NCI-H1694 treated with DMSO at 0.1 percent for 48 hours (cell line): ENCODE measurements around the gene MAFF.

Experiments used
- DNase-seq: peaks from one replicate; lab custom pipeline; 2025; lab: John Stamatoyannopoulos, UW

Gene MAFF

DNA sequence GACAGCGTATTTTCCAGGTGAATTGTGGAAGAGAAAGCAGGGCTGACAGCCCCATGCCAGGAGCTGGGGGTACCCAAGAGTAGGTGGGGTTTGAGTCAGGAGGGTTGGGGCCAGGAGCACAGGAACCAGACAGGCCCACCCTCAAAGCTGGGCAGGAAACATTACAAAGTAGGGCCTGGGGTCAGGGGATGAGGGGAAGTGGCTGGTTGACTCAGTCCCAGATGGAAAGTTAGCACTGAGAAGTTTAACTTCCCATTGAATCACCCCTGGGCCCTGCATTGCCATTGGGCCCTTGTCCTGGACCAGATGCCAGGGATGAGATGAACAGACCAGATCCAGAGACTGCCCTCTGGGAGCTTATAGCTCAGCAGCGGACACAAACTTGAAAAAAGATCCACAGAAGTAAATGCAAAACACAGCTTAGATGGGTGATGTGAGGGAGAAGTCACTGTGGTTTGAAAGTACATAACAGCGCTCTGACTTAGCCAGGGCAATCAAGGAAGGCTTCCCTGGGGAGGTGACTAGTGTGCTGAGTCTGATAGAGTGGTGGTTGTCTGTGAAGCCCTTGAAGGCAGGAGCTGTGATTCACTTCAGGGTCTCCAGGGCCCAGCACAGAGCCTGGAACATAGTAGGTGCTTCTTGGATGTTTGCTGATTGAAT is 2.2 kb downstream of the MAFF start:
- no peak for DNase-seq

DNA sequence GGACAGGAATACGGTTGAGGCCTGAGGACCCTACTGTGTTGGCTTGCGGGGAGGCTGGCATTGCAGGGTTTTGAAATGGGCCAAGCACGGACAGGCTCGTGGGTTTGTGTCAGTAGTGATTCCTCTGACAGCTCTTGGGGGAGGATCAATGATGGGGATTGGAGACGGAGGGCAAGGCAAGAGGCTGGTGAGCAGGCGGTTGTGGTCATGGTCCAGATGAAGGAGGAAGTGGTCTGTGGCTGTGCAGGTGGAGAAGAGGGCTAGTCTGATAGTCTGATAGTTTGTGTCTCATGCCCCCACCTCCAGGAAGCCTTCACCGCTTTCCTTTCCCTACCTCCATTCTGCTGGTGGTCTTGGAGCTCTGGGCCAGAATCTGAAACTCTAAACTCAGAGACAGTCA is 3.0 kb downstream of the MAFF start:
- DNase-seq, result no peak

DNA sequence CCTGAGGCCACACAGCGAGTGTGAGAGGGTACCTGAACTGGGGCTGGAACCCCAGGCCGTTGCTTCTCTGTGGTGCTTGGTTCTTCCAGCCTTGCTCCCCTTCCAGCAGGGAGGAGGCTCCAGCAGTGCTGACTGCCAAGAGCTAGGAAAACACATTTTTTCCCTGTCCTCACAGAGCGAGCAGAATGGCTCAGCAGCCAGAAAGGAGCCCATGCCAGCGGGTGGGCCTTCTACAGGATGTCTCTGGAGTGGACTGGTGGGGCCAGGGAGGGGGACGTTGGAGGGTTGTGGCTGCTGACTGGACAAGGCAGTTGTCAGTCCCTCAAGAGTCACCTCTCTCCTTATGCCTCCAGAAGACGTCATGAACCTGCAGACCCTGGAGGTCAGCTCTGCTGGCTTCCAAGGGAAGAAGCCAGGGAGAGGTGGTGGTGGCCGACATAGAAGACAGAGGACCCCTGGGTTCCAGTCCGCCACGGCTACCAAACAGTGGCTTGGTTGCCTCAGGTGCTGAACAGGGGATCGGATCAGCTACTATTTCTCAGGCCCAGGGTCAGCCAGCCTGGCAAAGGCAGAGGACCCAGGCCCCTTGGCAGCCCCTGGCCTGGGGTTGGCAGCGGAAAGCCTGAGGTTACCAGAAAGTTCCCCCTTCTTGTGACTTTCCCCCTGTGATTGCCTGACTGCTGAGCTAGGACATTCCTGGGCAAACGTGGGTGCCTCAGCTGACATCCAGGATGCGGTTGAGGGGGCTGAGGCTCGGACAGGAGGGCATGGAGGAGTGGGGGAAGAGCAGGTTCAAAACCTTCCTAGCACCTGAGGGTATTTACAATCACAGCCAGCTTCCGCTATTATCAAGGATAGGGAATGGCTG is 3.7 kb downstream of the MAFF start:
- no peak for DNase-seq

DNA sequence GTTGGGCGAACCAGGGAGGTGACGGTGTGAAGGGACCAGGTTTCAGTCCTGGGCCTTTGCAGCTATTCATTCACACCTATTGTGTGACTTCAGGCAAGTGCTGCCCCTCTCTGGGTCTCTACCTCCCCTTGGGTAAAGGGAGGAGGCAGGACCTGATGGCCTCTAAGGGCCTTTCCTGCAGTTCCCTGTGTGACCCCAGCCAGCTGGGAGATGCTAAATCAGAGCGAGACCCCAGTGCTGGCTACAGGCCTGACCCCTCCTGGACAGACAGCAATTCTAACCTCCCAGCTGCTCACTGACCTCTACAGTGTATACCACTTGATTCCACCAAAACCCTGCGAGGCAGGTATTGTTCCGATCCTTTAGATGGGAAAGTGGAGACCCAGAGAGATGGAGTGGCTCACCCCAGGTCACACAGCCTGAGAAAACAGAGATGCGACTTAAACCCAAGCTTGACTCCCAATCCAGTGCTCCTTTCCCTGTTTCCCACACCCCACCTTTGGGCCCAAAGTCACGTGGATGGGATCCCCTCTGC is 6.2 kb downstream of the MAFF start:
- no peak for DNase-seq

DNA sequence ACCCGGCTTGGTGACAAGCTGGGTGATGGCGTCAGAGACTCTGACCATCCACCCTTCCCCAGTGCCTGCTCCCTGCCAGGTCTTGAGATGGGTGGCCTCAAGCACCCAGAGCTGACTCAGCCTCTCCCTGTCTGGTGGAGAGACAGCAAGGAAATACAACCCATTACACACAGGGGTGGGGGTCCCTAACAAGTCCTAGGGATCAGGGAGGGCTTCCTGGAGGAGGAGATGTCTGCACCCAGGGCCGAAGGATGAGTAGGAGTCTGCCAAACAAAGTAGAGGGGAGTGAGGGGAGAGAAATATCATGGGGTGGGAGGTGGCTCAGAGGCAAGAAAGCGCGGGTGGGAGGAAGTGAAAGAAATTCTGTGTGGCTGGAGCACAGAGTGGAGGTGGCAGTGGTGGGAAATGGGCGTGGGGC is 6.8 kb downstream of the MAFF start:
- no peak for DNase-seq

DNA sequence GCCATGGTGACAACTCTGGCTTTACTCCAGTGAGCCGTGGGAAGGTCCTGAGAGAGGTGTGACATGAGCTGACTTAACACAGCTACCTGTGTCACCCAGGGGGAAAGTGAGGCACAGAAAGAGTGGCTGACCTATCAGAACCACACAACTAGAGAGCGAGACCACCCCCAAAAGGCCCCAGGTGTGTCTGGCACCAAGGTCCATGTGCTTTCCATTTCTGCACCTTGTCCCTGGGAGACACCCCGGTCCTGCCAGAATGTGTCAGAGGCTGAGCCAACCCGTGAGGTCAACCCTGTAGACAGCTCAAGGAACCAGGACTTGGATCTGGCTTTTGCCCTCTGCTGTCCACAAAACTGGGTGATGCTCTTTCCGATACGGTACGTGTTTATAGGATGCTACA is 9.8 kb downstream of the MAFF start:
- no peak for DNase-seq

DNA sequence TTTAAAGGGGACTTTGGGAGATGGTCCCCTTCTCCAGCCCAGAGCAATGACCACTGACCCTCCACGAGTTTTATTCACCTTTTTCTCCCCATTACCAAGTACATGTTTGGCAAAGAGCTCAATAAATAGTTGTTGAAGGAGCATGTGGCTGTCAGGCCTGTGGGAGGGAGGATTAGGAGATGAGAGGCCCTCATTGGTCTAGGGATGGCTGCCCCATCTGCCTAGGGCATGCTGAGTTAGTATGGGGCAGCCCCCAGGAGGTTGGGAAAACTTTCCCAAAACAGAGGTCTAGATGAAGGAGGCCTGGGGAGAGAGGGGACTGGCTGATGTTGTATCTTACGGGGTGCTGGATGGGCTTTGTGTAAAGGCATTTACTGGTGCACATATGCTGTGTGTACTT is 10.6 kb downstream of the MAFF start:
- no peak for DNase-seq

DNA sequence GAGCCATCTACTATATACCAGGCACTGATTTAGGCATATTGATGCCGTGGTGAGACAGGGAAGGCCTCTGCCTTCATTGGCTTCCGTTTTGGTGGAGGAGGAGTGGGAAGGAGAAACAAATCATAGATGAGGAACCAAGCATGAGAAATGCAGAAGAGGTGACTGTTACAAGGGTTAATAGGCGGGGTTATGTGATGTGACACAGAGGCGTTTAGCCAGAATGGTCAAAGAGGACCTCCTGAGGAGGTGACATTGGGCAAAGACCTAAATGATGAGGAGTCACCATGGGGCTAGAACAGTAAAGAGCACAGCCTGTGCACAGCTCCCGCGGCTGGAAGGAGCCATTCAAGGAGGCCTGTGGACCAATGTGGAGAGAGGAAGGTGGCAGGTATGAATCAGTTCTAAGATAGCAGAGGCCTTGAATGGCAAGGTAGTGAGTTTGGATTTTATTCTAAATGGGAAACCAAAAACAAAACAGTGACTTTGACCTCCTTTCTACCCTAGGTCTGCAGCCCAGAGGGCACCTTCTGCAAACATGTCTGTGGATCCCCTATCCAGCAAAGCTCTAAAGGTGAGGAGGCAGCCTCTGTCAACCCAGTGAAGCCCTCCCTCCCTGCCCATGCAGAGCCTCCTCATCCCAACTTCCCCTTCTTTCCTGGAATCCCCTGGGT is 11.7 kb downstream of the MAFF start:
- DNase-seq, result no peak

DNA sequence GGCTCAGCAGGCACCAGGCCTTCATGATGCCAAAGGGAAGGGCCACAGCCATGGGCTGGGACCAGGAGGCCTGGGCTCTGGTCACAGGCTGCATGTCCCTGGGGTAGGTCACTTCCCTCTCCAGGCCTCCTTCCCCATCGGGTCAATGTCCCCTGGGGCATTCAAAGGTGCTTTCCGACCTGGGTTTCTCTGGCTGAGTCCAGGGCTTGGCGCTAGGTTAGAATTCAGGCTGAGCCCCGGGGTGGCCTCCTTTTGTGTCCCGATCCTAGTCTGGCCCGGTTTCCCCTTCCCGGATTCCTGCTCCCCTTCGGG is 12.2 kb downstream of the MAFF start:
- DNase-seq, result no peak

DNA sequence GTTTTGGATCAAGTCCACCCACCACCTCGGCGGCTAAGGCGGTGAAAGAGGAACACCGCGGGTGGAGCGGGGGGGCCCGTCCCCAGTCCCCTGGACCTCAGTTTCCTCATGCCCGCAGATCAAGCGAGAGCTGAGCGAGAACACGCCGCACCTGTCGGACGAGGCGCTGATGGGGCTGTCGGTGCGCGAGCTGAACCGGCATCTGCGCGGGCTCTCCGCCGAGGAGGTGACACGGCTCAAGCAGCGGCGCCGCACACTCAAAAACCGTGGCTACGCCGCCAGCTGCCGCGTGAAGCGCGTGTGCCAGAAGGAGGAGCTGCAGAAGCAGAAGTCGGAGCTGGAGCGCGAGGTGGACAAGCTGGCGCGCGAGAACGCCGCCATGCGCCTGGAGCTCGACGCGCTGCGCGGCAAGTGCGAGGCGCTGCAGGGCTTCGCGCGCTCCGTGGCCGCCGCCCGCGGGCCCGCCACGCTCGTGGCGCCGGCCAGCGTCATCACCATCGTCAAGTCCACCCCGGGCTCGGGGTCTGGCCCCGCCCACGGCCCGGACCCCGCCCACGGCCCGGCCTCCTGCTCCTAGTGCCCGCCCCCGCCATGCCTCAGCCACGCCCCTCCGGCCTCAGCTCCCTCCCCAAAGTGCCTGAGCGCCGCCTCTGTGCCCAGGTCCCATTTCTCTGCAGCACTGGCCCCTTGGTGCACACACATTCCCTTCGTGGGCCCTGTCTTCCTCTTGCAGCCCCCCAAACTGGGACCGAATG is 12.7 kb downstream of the MAFF start:
- DNase-seq, result no peak

DNA sequence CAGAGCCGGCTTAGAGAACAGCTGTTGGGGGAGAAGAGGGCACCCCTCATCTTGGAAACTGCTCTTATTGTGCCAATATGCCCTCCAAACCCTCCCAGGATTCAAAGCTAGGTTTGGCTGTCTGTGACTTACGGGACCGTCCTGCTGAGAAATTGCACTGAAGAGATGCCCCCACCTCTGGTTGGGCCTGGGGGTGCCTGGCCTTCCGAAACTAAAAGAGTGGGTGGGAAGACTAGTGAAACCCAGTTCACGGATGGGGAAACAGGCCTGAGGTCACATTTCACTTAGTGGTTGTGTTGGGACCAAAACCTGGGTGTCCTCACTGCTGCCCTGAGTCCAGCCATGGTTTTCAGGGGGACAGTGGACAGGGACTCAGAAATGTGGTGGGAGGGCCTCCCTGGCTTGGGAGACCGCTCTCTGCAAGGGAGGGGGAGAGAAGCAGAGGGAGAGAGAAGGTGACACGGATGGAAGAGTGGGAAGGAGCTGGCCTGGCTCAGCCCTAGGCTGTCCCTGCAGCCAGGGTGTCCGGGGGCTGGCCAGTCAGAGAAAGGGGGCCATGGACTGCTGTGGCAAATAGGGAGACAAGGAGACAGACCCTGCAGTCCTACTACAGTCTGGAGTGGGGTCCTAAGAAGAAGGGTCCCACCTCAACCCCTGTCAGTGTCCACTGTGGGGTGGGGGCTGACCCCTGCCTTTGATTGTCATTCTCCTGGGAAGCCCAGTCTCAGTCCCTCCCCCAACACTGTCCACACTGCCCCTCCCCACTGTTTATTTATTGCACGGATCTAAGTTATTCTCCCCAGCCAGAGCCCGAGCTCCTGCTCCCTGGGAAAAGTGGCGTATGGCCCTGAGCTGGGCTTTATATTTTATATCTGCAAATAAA is 13.6 kb downstream of the MAFF start:
- no peak for DNase-seq

DNA sequence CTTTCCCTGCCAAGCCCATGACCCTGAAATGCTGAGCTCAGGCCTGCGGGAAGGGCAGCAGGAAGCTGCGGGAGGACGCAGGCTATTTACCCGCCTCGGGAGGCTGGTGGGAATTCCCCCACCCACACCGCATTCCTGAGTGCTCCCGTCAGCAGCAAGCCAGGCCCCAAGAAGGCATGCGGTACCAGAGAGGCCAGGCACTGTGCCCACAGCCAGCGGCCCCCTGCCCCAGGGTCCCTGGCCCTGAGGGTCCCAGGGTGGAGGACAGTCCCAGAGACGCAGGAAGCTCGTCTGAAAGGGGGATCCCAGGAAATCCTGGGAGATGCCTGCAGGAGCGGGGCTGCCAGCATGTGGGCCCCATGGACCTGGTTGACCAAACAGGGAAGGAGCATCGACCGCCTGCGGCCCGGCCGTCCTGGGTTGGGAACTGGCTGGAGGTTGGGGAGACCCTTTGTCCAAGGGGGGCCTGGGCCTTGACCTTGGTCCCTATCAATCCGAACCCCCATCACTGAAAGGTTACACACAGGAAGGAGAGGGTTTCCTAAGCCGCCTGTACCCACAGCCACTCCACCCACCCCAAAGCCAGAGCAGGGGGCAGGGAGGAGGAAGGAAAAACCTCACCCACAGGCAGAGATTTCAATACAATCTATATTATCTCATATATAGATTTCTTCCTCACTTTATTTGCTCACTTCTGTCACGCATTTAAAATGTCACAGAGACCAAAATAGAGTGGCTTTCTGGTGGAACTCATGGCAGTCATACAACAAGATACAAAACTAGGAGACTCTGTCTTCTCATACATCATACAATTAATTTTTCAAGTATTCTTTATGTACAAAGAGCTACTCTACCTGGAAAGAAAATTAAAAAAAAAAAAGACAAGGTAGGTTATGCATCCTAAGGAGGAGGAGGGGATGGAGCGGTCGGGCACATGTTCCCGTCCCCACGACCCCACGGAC is 17.1 kb downstream of the MAFF start:
- no peak for DNase-seq

DNA sequence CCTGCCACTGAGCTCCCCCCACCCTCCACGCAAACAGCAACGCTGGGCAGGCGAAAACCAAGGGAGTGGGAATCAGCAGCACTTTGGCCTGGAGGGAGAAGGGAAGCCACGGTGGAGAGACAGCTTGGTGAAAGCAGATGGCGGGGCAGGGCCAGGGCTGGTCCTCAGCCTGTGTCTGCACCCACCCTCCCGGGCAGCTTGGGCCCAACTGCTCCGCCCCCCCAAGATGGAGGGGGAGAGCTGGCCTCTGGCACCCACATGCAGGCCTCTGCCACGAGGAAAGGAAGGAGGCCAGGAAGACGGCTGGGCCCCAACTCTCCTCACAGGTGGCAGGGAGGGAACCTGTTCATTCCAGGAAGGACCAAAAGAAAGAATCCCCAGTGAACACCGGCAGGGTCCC is 17.8 kb downstream of the MAFF start:
- peak; percentile 47 for DNase-seq

DNA sequence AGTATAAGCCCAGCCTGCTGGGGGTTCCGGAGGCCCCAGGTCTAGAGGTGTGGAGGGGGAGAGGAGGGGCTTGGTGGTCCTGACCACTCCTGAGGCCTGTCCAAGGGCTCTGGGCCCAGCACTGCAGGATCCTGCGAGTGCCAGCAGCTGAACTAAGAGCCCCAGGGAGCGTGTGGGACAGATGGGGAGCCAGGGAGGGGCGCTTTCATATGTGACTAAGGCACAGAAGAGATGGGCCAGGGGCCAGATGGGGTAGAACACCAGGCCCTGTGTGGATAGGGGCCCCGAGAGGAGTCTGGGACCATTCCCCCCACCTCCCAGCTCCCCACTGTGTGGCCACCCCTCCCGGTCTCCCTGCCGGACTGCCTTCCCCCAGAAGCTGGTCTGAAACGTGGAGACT is 18.4 kb downstream of the MAFF start:
- peak; percentile 38 for DNase-seq

DNA sequence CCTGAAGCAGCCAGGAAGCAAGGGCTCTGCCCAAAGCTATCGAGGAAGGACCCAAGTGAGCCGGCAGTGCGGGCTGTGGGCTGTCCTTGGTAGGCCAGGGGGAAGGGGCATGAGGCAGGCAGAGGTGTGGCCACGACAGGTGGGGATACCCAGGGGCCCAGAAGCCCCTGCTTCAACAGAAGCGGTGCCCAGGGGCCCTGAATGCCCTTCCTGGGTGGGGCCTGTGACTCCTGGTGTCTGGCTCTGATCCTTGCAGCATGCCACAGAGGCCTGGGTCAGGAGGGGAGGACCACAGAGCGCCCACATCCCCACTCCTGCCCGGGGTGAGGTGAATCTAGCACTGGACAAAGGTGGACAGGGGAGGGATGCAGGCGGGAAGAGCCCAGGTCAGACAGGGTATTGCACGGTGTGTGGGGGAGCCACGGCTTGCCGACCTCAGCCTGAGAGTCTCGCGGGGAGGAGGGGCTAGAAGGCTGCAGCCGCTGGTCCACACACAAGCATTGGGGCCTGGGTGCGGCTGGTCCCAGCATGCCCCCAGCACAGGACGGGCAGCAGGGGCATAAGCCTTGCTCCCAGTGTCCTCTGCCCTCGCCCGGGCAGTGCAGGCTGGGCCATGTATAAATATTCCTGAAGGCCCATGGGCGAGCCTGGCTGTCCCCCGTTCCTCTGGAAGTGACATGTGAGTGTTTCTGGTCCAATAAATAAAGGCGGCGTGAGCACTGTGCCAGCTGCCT is 19.0 kb downstream of the MAFF start:
- no peak for DNase-seq

DNA sequence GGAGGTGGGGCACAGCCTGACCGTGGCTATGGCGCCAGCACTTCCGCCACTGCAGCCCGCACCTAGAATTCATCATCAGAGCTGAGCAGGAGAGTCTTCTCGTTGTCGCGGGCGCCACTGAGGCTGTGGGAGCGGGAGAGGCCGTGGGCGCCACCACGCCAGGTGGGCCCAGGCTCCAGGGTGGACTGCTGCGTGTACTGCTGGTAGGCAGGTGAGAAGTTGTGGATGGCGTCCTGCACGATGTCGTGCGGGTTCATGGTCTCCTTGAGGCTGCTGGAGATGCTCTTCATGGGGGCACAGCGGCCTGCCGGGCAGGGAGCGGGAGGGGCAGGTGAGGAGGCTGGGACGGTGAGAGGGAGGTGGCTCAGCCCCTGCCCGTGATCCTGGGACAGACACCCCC is 19.6 kb downstream of the MAFF start:
- no peak for DNase-seq

DNA sequence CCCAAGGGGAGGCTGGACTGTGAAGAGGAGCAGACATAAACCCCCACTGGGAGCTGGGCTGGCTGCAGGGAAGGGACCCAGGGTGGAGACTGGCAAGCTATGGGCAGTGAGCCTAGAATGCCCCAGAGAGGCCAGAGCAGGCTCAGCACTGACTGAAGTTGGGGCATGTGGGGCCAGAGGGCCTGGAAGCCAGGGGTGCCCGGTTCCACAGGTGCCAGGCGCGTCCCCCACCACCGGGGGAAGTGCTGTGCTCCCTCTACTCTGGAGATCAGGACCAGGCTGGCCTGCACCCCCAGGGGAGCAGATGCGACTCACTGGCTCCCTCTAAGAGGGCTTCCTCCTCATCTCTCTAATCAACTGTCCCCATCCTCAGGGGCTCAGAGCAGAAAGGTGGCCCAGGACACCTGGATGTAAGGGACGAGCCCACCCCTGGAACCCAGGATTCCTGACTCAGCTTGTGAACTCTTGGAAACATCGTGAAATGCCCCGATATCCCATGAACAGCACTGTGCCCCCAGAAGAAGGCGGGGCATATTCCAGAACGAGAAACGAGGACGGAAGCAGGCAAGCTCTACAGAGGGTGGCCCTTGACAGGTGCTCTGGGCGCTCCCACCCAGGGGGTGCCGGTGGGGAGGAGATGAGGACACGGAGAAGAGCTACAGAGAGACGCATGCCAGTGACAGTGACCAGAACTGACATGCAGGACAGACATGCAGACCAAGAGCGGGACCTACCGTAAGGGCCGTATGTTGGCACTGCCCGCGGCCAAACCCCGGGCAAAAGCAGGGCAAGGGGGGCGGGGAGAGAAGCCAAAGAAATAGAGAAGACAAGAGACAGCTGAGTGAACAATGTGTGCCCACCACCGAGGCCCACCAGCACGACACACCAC is 20.4 kb downstream of the MAFF start:
- no peak for DNase-seq

DNA sequence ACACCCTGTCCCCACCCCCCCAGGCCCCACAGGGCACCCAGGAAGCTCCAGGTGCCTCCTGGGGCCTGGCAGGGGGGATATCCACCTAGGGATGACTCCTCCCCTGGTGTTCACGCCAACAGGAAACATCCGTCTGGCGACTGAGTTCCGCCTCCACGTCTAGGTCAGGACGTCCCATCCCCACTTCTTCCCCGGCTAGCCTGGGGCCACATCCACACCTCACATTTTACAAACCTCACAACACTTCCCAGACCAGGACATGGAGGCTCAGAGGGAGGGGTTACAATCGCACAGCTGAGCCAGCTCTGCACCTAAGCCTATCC is 21.0 kb downstream of the MAFF start:
- no peak for DNase-seq
